Effector memory CD4-positive, alpha-beta T cell (primary cell): ENCODE measurements around the gene ATG7.
"Not testable (repeated sequence)": the region's sequence is repeated elsewhere in the genome, so short reads cannot be mapped to it uniquely, and the experiment has no call there.

Experiments used
- DNase-seq, 3 donors: peaks; one replicate each; pipeline ENCODE4 v3.0.0-alpha.2; 2020
- H3K27ac ChIP-seq: 2 replicates; pipeline ENCODE4 v1.7.0; 2013; ENCODE audit warnings: mild to moderate bottlenecking, low read length, moderate library complexity; ENCODE audit not compliant: insufficient read depth, poor library complexity, severe bottlenecking
- H3K27me3 ChIP-seq: replicated peaks from 2 replicates; pipeline ENCODE4 v1.7.0; 2013; ENCODE audit warnings: mild to moderate bottlenecking, low read length; ENCODE audit not compliant: insufficient read depth, control insufficient read depth, poor library complexity, severe bottlenecking
- H3K36me3 ChIP-seq: 2 replicates; pipeline ENCODE4 v1.7.0; 2013; ENCODE audit warnings: mild to moderate bottlenecking, low read length, moderate library complexity; ENCODE audit not compliant: control insufficient read depth, insufficient read depth
- H3K4me1 ChIP-seq: 2 replicates; pipeline ENCODE4 v1.7.0; 2013; ENCODE audit warnings: low read length, mild to moderate bottlenecking; ENCODE audit not compliant: control insufficient read depth, insufficient read depth, poor library complexity, severe bottlenecking
- H3K4me3 ChIP-seq: 2 replicates; pipeline ENCODE4 v1.7.0; 2013; ENCODE audit warnings: low read length, low read depth, mild to moderate bottlenecking; ENCODE audit not compliant: insufficient read depth, poor library complexity, severe bottlenecking
- H3K9me3 ChIP-seq: 2 replicates; pipeline ENCODE4 v1.7.0; 2013; ENCODE audit warnings: mild to moderate bottlenecking, low read length, moderate library complexity; ENCODE audit not compliant: control insufficient read depth

The ATG7 gene

DNA sequence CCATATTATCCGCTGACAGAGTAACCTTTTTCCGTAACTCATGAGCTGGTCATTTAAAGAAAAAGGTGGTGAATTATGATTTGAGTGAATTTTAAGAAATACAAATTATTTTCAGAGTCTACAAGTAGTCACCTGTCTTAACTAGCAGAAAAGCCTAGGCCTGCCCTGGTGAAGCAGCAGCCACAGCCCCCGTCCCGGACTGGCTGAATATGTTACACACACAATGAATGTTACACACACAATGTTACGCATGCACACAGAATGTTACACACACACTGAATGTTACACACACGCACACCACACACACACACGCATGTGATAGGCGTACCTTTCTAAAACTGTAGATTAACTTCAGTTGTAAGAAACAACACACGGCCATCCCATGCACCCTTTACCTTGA, 293.7 kb downstream of the ATG7 start:
- no peaks in the 10 kb centered on the region for H3K4me1 ChIP-seq
- no peaks in the 10 kb centered on the region for H3K9me3 ChIP-seq
- DNase-seq = no peak
- no peak overlapping the region for H3K27ac ChIP-seq
- peaks cover 46% of the 10 kb centered on the region for H3K36me3 ChIP-seq
- H3K27me3 ChIP-seq = no peaks in the 10 kb centered on the region
- no peak overlapping the region for H3K4me3 ChIP-seq

- no peak for DNase-seq
- no peak overlapping the region for H3K4me3 ChIP-seq
- no peaks in the 10 kb centered on the region for H3K27me3 ChIP-seq
- no peak overlapping the region for H3K27ac ChIP-seq
- no peaks in the 10 kb centered on the region for H3K9me3 ChIP-seq
- H3K36me3 ChIP-seq = peaks cover 42% of the 10 kb centered on the region
- H3K4me1 ChIP-seq = no peaks in the 10 kb centered on the region
Measured at GRCh38 chr3:11566478-11566877, 294.3 kb downstream of the ATG7 start.

- Histone ChIP-seq H3K9me3 (no peaks in the 10 kb centered on the region), H3K4me3 (no peak overlapping the region), H3K36me3 (peaks cover 42% of the 10 kb centered on the region), H3K4me1 (no peaks in the 10 kb centered on the region), H3K27ac (no peak overlapping the region), H3K27me3 (no peaks in the 10 kb centered on the region)
- DNase-seq = no peak
Measured at GRCh38 chr3:11566916-11567315, 294.7 kb downstream of the ATG7 start.

DNA sequence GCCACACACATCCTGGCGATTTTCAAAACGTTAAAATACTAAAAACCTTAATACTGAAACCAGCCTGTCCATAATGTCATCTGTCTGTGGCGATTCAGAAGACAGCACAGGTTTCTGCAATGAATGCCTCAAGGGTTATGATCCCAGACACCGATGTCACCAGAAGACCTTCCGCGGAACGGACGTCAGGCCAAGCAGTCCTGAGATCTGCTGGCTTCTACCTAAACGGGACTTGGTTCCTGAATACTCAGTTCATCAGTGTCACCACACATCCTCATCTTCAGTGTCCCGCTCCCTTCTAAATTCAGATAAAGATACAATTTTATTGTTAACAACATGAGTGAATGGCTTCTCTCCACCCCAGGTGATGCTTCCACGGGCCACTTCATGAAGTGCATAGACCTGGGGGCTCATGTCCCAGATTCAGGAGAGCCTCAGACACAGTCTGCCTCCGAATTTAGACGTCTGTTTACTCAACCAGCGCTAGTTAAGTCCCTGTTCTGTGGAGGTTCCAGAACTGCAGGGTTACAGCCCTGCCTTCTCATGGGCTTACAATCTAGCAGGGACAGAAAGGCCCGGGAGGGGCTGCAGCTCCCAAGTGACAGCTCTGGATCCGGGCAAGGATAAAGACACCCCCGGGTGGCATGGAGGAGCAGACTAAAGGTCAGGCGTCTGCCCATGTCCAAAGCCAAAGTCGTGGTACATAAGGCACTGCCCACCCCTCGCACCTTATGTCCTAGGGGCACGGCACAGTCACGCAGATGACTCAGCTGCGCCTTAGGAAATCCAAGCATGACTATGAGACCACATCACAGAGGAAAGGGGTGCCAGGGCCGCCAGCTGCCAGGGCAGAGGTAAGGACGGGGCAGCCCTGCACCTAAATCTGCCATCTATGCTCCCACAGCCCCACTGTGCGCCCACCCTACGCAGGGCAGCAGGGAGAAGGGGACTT, 295.6 kb downstream of the ATG7 start:
- H3K4me3 ChIP-seq = no peak overlapping the region
- H3K36me3 ChIP-seq = peaks cover 34% of the 10 kb centered on the region
- no peak for DNase-seq
- no peak overlapping the region for H3K27ac ChIP-seq
- no peaks in the 10 kb centered on the region for H3K9me3 ChIP-seq
- H3K4me1 ChIP-seq = no peaks in the 10 kb centered on the region
- H3K27me3 ChIP-seq = no peaks in the 10 kb centered on the region

DNA sequence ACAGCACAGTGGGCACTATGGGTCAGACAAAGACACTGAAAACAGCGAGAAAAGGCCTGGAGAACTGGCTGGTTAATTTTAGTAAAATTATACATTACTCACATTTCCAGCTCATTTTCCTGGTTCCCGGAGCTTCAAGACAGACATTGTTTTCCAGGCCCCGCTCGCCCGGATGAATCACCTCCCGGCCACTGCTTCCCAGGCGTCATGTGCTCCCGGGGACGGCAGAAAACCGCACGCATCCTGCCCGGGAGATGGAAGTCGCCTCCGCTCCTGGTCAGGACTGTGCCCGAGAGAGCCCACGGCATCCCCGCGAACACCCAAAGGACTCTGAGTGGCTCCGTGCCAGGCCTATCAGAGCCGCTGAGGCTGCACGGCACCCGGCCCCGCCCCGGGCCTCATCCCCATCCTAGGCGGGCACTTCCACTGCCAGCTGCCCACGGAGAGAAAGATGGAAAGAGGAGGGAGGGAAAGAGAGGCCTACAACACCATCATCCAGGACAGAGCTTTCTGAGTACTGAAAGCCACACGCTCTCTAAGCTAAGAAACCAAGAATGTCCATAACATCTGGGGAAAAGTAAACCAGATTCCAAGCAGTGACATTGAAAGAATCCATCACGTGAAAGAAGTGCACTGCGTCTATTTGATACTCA, 296.4 kb downstream of the ATG7 start:
- Histone ChIP-seq H3K9me3 (no peaks in the 10 kb centered on the region), H3K36me3 (peaks cover 27% of the 10 kb centered on the region), H3K27me3 (no peaks in the 10 kb centered on the region), H3K4me1 (no peaks in the 10 kb centered on the region), H3K27ac (no peak overlapping the region), H3K4me3 (no peak overlapping the region)
- no peak for DNase-seq

DNA sequence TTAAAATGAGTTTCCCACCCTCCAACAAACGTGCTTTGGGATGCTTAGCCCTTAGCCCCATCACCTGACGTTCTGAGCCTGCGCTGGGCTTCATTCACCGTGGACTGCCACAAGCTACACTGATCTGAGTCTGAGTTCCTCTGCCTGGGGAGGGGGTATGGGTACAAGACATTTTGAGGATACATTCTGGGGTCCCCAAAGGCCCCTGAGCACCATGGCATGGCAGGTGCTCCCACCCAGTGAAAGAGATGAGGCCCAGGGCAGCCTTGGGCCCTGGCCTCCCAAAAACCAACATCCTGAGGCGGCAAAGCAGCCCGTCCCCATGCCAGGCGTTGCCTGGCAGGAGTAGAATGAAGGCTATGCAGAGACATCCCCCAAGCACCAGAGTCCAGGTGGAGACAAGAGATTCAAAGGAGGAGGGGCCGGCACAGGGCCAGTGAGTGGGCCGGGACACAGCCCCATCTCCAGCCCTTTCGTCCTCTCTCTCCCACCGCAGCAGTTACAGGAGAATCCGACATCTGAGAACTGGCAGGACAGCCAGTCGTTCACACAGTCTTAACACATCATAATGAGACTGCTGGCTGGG, 297.1 kb downstream of the ATG7 start:
- Histone ChIP-seq H3K36me3 (peaks cover 21% of the 10 kb centered on the region), H3K27ac (no peak overlapping the region), H3K9me3 (no peaks in the 10 kb centered on the region), H3K27me3 (no peaks in the 10 kb centered on the region), H3K4me3 (no peak overlapping the region), H3K4me1 (no peaks in the 10 kb centered on the region)
- DNase-seq = no peak

DNA sequence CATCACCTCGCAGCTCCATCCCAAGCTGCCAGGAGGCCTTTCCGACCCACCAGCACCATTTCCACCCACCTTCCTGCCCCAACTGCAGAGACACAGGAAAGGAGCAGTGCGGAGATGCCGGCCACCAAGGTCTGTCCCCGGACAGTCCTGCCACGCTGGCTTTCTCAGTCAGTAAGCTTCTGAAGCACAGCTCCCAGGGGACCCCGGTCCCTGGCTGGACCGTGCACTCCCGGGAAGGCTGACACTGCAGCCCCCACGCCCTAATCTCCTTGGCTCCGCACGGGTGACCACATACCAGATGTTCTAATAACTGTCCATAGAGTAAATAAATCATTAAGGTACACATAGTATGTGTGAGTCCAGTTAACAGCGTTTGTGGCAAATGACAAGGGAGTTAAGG, 298.1 kb downstream of the ATG7 start:
- Histone ChIP-seq H3K27me3 (no peaks in the 10 kb centered on the region), H3K4me1 (no peaks in the 10 kb centered on the region), H3K9me3 (no peaks in the 10 kb centered on the region), H3K4me3 (no peak overlapping the region), H3K36me3 (peaks cover 18% of the 10 kb centered on the region), H3K27ac (no peak overlapping the region)
- DNase-seq = no peak

- no peak for DNase-seq
- no peaks in the 10 kb centered on the region for H3K27me3 ChIP-seq
- H3K9me3 ChIP-seq = no peaks in the 10 kb centered on the region
- H3K4me1 ChIP-seq = no peaks in the 10 kb centered on the region
- H3K36me3 ChIP-seq = peaks cover 18% of the 10 kb centered on the region
- H3K27ac ChIP-seq = no peak overlapping the region
- H3K4me3 ChIP-seq = no peak overlapping the region
Measured at GRCh38 chr3:11570789-11571495, 298.7 kb downstream of the ATG7 start.

GRCh38 chr3:11572660-11573059, 300.5 kb downstream of the ATG7 start:
- not testable (repeated sequence) for H3K4me1 ChIP-seq, H3K27me3 ChIP-seq, H3K4me3 ChIP-seq, DNase-seq, H3K9me3 ChIP-seq, H3K27ac ChIP-seq
- peaks cover 10% of the 10 kb centered on the region for H3K36me3 ChIP-seq
